AG10803 (cell line): ENCODE measurements around the gene SUN2.

Experiments
- DNase-seq: peaks from one replicate; pipeline ENCODE4 v3.0.0; 2010; ENCODE audit warnings: low read depth
- H3K4me3 ChIP-seq: 2 replicates; pipeline ENCODE4 v1.5.1; 2011; ENCODE audit warnings: mild to moderate bottlenecking, low read length, control low read depth
- TF ChIP-seq, protein P1 (sequence below): conservative IDR thresholded peaks from 2 replicates; pipeline ENCODE4 v1.5.1; 2011; ENCODE audit warnings: mild to moderate bottlenecking, low read length, control low read depth, inconsistent platforms

Gene SUN2

GRCh38 chr22:38707984-38708383, 47.8 kb downstream of the SUN2 start:
- H3K4me3 ChIP-seq, result no peak overlapping the region
- TF ChIP-seq, protein P1, sequence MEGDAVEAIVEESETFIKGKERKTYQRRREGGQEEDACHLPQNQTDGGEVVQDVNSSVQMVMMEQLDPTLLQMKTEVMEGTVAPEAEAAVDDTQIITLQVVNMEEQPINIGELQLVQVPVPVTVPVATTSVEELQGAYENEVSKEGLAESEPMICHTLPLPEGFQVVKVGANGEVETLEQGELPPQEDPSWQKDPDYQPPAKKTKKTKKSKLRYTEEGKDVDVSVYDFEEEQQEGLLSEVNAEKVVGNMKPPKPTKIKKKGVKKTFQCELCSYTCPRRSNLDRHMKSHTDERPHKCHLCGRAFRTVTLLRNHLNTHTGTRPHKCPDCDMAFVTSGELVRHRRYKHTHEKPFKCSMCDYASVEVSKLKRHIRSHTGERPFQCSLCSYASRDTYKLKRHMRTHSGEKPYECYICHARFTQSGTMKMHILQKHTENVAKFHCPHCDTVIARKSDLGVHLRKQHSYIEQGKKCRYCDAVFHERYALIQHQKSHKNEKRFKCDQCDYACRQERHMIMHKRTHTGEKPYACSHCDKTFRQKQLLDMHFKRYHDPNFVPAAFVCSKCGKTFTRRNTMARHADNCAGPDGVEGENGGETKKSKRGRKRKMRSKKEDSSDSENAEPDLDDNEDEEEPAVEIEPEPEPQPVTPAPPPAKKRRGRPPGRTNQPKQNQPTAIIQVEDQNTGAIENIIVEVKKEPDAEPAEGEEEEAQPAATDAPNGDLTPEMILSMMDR, result no peak
- no peak for DNase-seq

- TF ChIP-seq, protein P1, result no peak
- H3K4me3 ChIP-seq, result peak overlapping the region; percentile 85
- DNase-seq, result peak; percentile 29
These were observed 48.5 kb downstream of the SUN2 start for GRCh38 chr22:38707346-38707745.

DNA sequence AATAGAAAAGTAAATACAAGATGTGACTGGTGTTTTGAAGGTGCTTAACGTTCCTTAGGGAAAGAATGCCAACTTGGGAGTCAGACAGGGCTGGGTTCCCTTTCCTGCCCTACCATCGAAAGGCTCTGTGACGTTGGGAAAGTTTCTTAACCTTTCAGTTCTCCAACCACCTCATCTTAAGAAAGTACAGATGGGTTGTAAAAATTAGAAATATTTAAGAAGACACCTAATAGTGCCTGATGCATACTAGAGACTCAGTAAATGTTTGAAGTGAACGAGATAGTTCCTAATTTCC, 49.0 kb downstream of the SUN2 start:
- DNase-seq, result no peak
- TF ChIP-seq, protein P1, result no peak
- H3K4me3 ChIP-seq, result peak overlapping the region; percentile 85

DNA sequence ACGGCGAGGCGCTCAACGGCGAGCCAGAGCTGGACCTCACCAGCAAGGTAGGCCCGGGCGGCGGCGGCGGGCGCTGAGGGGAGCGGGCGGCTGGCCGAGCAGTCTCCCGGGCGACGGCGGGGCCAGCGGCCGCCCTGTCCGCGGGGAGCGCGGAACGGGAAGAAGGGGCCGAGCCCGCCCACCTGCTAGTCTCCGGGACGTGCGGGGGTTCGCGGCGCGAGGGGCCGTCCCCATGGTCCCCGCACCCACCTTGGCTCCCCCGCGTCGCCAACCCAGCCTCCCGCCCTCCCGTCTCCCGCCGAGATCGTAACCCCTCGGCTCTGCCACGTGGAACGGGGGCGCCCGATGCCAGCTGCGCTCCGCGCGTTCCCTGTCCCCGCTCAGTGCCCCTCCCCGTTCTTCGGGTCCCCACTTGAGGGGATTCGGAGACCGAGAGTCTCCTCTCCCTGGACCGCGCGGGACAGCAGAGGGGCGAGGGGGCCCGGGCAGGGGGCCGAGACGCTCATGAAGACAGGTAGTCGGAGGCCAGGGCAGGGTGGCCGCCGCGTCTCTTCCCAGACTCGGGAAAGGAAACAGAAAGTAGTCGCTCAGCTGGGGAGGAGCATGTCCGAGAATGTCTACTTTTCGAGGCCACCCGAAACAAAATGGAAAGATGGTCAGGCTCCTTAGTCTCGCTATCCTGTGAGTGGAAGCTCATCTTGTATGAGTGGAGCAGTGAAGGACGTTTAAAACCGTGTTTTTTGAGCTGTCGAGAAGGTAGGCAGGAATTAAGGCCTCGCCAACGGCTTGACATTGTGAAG, 49.5 kb downstream of the SUN2 start:
- peak; percentile 34 for DNase-seq
- TF ChIP-seq, protein P1, result no peak
- H3K4me3 ChIP-seq, result peak overlapping the region; percentile 85

DNA sequence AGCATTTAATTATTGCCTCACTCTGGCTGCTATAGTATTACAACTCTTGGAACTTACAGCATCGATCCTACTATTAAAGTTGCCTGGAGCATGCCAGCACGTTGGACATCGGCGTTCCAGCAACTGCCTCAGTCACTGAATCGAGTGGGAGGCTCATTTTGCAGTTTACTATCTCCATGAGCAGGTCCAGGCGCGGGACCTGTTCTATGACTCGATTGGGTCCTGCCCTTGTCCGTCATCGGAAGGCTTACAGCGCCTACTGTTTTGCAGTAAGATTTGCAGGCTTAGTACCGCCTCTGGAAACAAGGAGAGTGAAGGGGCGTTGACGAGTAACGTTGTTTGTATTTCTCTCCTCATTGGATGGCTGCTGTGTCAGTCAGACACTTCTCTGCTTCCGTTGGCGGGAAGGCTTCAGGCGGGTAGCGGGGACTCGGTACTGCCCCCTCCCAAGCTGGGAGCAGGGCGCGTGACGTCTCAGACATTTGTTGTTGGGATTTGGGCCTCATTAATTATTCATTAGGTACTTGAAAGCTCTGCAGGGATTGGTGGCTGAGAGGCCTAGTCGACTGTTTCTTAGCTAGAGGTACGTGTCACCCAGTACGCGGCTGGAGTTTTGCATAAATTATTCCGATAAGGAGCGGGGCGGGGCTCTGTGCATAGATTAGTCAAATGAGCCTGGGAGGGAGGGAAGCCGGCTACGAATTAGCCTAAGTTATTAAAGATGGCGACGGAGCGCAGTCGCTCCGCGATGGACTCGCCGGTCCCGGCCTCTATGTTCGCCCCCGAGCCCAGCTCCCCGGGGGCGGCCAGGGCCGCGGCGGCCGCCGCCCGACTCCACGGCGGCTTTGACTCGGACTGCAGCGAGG, 50.3 kb downstream of the SUN2 start, which contains the start of gene GTPBP1:
GTPBP1 (plus strand) TSS at position 710 of the 866 bp plus-strand sequence; CDS start at position 722, 12 bp downstream.
- peak; percentile 100 for DNase-seq
- TF ChIP-seq, protein P1, result peak; percentile 38
- peak within 1 kb of the TSS; percentile 85 for H3K4me3 ChIP-seq

DNA sequence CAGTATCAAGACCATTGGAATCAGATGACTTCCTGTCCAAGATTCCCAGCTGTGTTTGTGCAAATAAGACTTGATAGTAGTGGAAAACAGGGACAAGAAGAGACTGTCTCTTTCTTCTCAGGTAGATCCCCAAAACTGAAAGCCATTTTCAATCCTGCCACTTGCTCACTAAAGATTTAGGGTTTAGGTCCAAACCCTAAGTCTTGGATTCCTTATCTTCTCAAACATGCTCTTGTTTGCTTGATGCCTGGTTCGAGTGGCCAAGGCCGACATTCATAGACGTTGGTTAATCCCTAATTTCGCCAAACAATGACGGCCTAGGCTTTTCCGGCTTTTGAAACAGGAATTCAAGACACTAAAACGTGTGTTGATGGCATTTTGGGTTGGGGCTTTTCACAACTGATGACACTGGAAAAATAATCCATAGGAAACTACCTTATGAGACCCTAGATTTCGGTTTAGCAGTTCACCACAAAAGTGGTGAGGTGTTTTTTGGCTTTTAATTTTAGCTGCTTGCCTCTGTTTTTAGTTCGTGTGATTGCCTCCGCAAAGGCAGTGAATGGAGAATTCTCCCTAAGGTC, 51.1 kb downstream of the SUN2 start:
- no peak for DNase-seq
- peak overlapping the region; percentile 57 for H3K4me3 ChIP-seq
- TF ChIP-seq, protein P1, result no peak
